Natural killer cell (primary cell): ENCODE data around the gene DVL2. TPM values are rescaled to one million over a fixed set of nuclear protein-coding genes. Genes with fewer than 3 reads are reported as not detected.
A peak's percentile ranks its signal among the peaks of the same experiment; 100 is the strongest.

Experiments used
- ATAC-seq, 3 donors: fragments of 150-1000 bp in 2 of 3; fragments of 200-7000 bp in 1 of 3; cut with Tn5 transposase; 1 replicate in 1 of 3; 2 replicates in 2 of 3; pipeline ENCODE4 v1.10.0; 2021; ENCODE audit warnings: mild to moderate bottlenecking in 2 of 3, moderate library complexity in 2 of 3
- DNase-seq, 2 donors: peaks; one replicate each; pipeline versions ENCODE4 v3.0.0 to v3.0.0-alpha.2; 2013 to 2021; ENCODE audit warnings: mixed read lengths in 1 of 2
- H3K27ac ChIP-seq: one replicate; pipeline ENCODE4 v1.5.1; 2013; ENCODE audit warnings: mild to moderate bottlenecking, low read length
- H3K27me3 ChIP-seq: one replicate; pipeline ENCODE4 v1.6.1; 2013; ENCODE audit warnings: low read length; ENCODE audit not compliant: control insufficient read depth, insufficient read depth
- H3K36me3 ChIP-seq: one replicate; pipeline ENCODE4 v1.6.1; 2013; ENCODE audit warnings: low read length; ENCODE audit not compliant: control insufficient read depth, insufficient read depth
- H3K4me1 ChIP-seq: one replicate; pipeline ENCODE4 v1.6.1; 2013; ENCODE audit warnings: low read length; ENCODE audit not compliant: control insufficient read depth, insufficient read depth
- H3K4me3 ChIP-seq: one replicate; pipeline ENCODE4 v1.5.1; 2013; ENCODE audit warnings: low read length
- H3K9me3 ChIP-seq: one replicate; pipeline ENCODE4 v1.6.1; 2013; ENCODE audit warnings: low read length; ENCODE audit not compliant: control insufficient read depth, insufficient read depth
- H3K27ac Mint-ChIP-seq, 2 donors: one replicate each; pipeline ENCODE4 v1.8.0; 2022; ENCODE audit warnings: mild to moderate bottlenecking in 2 of 2, mixed read lengths in 2 of 2, moderate library complexity in 1 of 2
- H3K27me3 Mint-ChIP-seq, 2 donors: one replicate each; pipeline ENCODE4 v1.8.0; 2022; ENCODE audit warnings: low read depth in 2 of 2, mixed read lengths in 2 of 2
- H3K36me3 Mint-ChIP-seq: one replicate; pipeline ENCODE4 v1.8.0; 2022; ENCODE audit warnings: mixed read lengths
- H3K4me1 Mint-ChIP-seq, 2 donors: one replicate each; pipeline ENCODE4 v1.8.0; 2022; ENCODE audit warnings: mixed read lengths in 2 of 2
- H3K4me3 Mint-ChIP-seq: one replicate; pipeline ENCODE4 v1.8.0; 2022; ENCODE audit warnings: mild to moderate bottlenecking, moderate library complexity, mixed read lengths
- H3K9me3 Mint-ChIP-seq, 2 donors: one replicate each; pipeline ENCODE4 v1.8.0; 2022; ENCODE audit warnings: mixed read lengths in 2 of 2
- WGBS: methylation state at CpG from one replicate; pipeline ENCODE4 v1.1.7; 2013; ENCODE audit warnings: missing lambda C conversion rate; ENCODE audit not compliant: insufficient coverage; 5-methylcytosine and 5-hydroxymethylcytosine counted together
- intact Hi-C: fragments of 100-400 bp; cut with micrococcal nuclease; formaldehyde crosslinking; loops from one replicate; pipeline ENCODE4 v1.14.2; 2022
- total RNA-seq, 4 donors: library from RNA; stranded (reverse); fragments of 120-200 nt in 1 of 4; gene quantifications; one replicate each; pipeline versions ENCODE4 v1.2.3 to v1.2.4, GENCODE V29; 2013 to 2022
- TF ChIP-seq, protein P1 (sequence below): fragments of 200-600 bp; IDR thresholded peaks from one replicate; pipeline ENCODE4 v1.8.0; 2022; ENCODE audit warnings: antibody characterized with exemption

Gene DVL2
- total RNA-seq, 3 donors from 2014 or later (not counting 1 experiment from before 2014, with no cell fraction given), result 46.5 to 66.6 (median 61.5) TPM

DNA sequence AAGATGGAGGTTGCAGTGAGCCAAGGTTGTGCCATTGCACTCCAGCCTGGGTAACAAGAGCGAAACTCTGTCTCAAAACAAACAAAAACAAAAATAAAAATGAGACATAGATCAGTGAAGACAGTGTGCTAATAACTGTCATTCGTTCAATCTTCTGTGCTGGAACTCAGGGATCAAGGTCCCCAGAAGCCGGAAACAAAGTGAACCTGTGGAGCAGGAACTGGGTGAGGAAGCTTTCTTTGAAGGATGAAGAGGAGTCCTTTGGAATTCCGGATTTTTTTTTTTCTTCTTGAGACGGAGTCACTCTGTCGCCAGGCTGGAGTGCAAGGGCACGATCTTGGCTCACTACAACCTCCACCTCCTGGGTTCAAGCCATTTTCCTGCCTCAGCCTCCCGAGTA is 45.1 kb upstream of the DVL2 start:
- Mint-ChIP-seq H3K4me3 (no peak overlapping the region), H3K4me1 (peaks cover 22 to 31% of the 10 kb centered on the region in 2 donors), H3K27ac (no peak overlapping the region), H3K9me3 (no peaks in the 10 kb centered on the region), H3K36me3 (no peaks in the 10 kb centered on the region), H3K27me3 (peaks cover 18 to 21% of the 10 kb centered on the region in 2 donors)
- H3K4me1 ChIP-seq, result peaks cover 31% of the 10 kb centered on the region
- intact Hi-C loops, result no loop called here
- H3K27ac ChIP-seq, result no peak overlapping the region
- no peak for ATAC-seq
- H3K27me3 ChIP-seq, result peaks cover 29% of the 10 kb centered on the region
- H3K36me3 ChIP-seq, result no peaks in the 10 kb centered on the region
- no peak for DNase-seq
- H3K4me3 ChIP-seq, result no peak overlapping the region
- TF ChIP-seq, protein P1, sequence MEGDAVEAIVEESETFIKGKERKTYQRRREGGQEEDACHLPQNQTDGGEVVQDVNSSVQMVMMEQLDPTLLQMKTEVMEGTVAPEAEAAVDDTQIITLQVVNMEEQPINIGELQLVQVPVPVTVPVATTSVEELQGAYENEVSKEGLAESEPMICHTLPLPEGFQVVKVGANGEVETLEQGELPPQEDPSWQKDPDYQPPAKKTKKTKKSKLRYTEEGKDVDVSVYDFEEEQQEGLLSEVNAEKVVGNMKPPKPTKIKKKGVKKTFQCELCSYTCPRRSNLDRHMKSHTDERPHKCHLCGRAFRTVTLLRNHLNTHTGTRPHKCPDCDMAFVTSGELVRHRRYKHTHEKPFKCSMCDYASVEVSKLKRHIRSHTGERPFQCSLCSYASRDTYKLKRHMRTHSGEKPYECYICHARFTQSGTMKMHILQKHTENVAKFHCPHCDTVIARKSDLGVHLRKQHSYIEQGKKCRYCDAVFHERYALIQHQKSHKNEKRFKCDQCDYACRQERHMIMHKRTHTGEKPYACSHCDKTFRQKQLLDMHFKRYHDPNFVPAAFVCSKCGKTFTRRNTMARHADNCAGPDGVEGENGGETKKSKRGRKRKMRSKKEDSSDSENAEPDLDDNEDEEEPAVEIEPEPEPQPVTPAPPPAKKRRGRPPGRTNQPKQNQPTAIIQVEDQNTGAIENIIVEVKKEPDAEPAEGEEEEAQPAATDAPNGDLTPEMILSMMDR, result no peak
- WGBS, result 96% methylated on average over 7 of the region's 8 CpGs
- H3K9me3 ChIP-seq, result no peaks in the 10 kb centered on the region

DNA sequence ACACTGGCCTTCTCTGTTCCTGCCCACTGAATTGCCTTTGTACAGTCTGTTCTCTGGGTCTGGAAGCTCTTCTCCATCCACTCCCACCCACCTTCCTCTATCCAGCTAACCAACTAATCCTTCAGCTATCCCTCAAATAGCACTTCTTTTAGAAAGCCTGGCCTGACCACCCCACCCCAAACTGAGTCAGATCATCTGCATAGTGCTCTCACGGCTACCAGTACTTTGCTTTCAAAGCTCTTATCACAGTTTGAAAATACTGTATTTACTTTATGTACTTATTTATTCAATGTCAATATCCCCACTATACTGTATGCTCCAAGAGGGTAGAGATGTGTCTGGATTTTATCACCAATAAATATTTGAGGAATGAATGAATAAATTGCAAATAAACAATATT is 32.5 kb upstream of the DVL2 start:
- Histone ChIP-seq H3K27me3 (peaks cover 19% of the 10 kb centered on the region), H3K9me3 (no peaks in the 10 kb centered on the region), H3K36me3 (no peaks in the 10 kb centered on the region), H3K4me1 (peaks cover 20% of the 10 kb centered on the region), H3K27ac (no peak overlapping the region), H3K4me3 (no peak overlapping the region)
- intact Hi-C loops, result no loop called here
- H3K9me3 Mint-ChIP-seq, result no peaks in the 10 kb centered on the region
- no peak overlapping the region for H3K27ac Mint-ChIP-seq
- no peak overlapping the region for H3K4me3 Mint-ChIP-seq
- H3K27me3 Mint-ChIP-seq, result peaks cover 16 to 22% of the 10 kb centered on the region in 2 donors
- DNase-seq, result peak in 1 of 2 donors; percentile 2
- WGBS, result no CpG with 5 or more reads among the region's 1 CpG
- ATAC-seq, result no peak
- peaks cover 17% of the 10 kb centered on the region in 2 donors for H3K4me1 Mint-ChIP-seq
- TF ChIP-seq, protein P1, result no peak
- no peaks in the 10 kb centered on the region for H3K36me3 Mint-ChIP-seq

DNA sequence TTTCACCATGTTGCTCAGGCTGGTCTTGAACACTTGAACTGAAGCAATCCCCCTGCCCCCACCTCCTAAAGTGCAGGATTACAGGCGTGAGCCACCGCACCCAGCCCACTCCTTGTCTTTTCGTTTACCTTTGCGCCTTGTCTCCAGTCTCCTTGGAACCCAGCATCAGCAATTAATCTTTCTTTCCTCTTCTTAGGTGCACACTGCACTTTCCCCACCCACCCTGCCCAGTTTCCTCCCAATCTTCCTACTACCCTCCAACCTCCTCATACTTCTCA is 29.4 kb upstream of the DVL2 start:
- Mint-ChIP-seq H3K27ac (no peak overlapping the region), H3K36me3 (no peaks in the 10 kb centered on the region), H3K9me3 (no peaks in the 10 kb centered on the region), H3K4me1 (peaks cover 17% of the 10 kb centered on the region in 2 donors), H3K4me3 (peak overlapping the region; percentile 82), H3K27me3 (peaks cover 16 to 17% of the 10 kb centered on the region in 2 donors)
- no peak overlapping the region for H3K27ac ChIP-seq
- H3K36me3 ChIP-seq, result peaks cover 9% of the 10 kb centered on the region
- H3K4me1 ChIP-seq, result peaks cover 34% of the 10 kb centered on the region
- 47% methylated on average over 4 of the region's 4 CpGs for WGBS
- H3K27me3 ChIP-seq, result peaks cover 24% of the 10 kb centered on the region
- no peak for DNase-seq
- TF ChIP-seq, protein P1, result no peak
- no peak overlapping the region for H3K4me3 ChIP-seq
- H3K9me3 ChIP-seq, result no peaks in the 10 kb centered on the region
- intact Hi-C loops, result no loop called here
- ATAC-seq, result no peak
